Kasumi-1 (cell line): ENCODE data around the gene CSKMT.
A peak's percentile ranks its signal among the peaks of the same experiment; 100 is the strongest.
"Not testable (repeated sequence)": the region's sequence is repeated elsewhere in the genome, so short reads cannot be mapped to it uniquely, and the experiment has no call there.

Experiments
- DNase-seq, 2 experiments: peaks; one replicate each; lab custom pipeline; 2025; lab: John Stamatoyannopoulos, UW

CSKMT gene

DNA sequence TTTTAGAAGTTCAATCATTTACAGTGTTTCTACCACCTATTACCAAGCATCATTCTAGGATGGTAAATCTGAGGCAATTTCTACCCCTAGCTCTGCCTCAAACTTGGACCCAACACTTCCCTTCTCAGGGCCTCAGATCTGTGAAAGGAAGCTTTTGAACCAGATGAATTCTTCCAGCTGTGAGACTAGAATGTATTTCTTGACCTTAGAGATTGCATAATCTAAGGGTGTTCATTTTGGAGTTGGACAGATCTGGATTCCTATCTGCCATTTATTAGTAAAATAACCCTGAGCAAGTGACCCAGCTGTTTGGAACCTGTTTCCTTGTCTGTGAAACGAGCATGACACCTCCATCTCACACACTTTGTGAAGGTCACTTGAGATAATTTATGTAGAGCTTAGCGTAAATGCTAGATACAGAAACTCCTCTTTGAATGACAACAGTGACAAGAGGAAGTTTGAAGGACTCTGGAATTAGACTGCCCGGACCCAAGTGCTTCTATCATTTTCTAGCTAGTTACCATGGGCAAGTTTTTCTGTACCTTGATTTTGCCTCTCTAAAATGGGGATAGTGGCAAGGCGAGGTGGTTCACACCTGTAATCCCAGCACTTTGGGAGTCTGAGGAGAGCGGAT, 8.2 kb upstream of the CSKMT start:
- DNase-seq = no peak

GRCh38 chr11:62664405-62665074, 572 bp upstream of the CSKMT start:
- DNase-seq = peak; percentile 70 to 77

GRCh38 chr11:62665599-62666258, 617 bp downstream of the CSKMT start:
- DNase-seq = no peak

GRCh38 chr11:62666259-62666926, 1.3 kb downstream of the CSKMT start:
- no peak for DNase-seq

GRCh38 chr11:62667460-62667859, 2.3 kb downstream of the CSKMT start:
- DNase-seq = no peak

GRCh38 chr11:62669420-62670161, 4.5 kb downstream of the CSKMT start:
- DNase-seq = no peak

GRCh38 chr11:62671236-62671607, 6.1 kb downstream of the CSKMT start:
- DNase-seq = peak; percentile 79 to 85

DNA sequence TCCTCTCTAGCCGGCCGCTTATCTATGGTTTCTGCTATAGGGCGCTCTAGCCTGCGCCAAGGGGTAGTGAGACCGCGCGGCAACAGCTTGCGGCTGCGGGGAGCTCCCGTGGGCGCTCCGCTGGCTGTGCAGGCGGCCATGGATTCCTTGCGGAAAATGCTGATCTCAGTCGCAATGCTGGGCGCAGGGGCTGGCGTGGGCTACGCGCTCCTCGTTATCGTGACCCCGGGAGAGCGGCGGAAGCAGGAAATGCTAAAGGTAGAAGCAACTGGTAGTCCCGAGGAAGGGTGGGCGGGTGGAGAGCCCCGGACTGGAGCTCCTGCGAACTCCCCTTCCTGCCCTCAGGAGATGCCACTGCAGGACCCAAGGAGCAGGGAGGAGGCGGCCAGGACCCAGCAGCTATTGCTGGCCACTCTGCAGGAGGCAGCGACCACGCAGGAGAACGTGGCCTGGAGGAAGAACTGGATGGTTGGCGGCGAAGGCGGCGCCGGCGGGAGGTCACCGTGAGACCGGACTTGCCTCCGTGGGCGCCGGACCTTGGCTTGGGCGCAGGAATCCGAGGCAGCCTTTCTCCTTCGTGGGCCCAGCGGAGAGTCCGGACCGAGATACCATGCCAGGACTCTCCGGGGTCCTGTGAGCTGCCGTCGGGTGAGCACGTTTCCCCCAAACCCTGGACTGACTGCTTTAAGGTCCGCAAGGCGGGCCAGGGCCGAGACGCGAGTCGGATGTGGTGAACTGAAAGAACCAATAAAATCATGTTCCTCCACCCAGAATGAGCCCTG, 6.7 kb downstream of the CSKMT start, which contains the start of the genes LBHD1 and UQCC3:
Gene LBHD1, minus strand, starts transcription at position 660 of the 782 bp plus-strand sequence. CDS start 2,236 bp downstream, outside the sequence.
Gene UQCC3, plus strand, starts transcription at position 66 of the 782 bp plus-strand sequence. Its CDS starts 73 bp downstream, at position 139.
- peak; percentile 91 for DNase-seq

DNA sequence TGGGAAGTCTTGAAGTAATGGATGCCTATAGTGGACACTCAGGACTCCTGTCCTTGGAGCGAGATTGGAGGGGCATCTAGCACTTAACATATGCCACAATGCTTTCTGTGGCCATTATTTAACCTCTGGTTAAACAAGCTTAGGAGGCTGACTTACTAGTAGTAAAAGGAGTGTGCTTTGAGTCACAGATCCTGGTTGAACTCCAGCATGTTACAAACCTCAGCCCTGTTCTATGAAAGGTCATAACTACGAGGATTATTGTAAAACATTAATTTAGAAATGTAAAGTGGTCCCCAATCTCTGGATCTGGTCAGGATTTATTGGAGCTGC, 8.0 kb downstream of the CSKMT start:
- no peak for DNase-seq

GRCh38 chr11:62675415-62675814, 10.3 kb downstream of the CSKMT start:
- DNase-seq = not testable (repeated sequence)

DNA sequence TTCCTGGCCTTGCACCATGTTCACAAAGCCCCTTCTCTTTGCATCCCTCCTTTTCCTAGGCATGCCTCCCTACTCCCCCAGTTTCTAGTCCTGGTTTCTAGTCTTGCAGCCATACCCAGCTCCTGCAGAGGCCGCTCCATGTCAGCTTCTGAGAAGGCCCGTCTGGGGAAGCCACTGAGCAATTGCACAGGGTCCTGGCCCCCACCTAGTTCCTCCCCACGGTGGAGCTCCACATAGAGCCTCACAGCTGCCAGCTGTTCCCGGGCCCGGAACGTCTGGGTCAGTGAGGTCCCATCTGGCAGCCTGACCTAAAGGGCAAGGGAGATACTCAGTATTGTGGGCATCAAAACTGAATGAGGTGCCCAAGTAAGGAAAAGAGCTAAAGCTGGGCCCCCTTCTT, 11.6 kb downstream of the CSKMT start:
- DNase-seq = peak; percentile 15 to 23

- DNase-seq = no peak
Observed at GRCh38 chr11:62677156-62677555, 12.0 kb downstream of the CSKMT start.

- DNase-seq = no peak
Observed at GRCh38 chr11:62677714-62678113, 12.6 kb downstream of the CSKMT start.

GRCh38 chr11:62678433-62678769, 13.3 kb downstream of the CSKMT start:
- DNase-seq = no peak

GRCh38 chr11:62678770-62679696, 13.9 kb downstream of the CSKMT start, which contains the start of gene UBXN1:
Gene UBXN1, minus strand, starts transcription at chr11:62679073. Its CDS starts 150 bp downstream, at chr11:62678923.
- peak; percentile 89 to 93 for DNase-seq

DNA sequence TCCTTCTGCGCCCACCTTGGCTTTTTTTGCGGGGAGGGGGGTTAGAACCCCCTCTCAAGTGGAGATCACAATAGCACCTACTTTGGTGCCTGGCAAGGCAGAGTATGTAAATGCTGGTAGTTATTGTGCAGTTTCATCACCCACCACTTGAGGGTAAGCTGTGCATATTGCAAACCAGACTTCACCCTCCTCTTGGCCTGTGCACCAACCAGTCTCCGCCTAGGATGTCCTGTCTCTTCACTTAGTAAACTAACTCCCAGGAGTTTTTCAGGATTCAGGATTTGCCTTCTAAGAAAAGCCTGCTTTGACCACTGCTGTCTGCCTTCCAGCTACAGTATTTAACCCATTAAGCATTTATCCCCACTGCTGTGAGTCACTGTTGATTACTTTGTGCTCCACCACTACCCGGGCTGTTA, 15.7 kb downstream of the CSKMT start:
- peak; percentile 83 to 91 for DNase-seq

GRCh38 chr11:62682518-62682917, 17.4 kb downstream of the CSKMT start:
- no peak for DNase-seq

DNA sequence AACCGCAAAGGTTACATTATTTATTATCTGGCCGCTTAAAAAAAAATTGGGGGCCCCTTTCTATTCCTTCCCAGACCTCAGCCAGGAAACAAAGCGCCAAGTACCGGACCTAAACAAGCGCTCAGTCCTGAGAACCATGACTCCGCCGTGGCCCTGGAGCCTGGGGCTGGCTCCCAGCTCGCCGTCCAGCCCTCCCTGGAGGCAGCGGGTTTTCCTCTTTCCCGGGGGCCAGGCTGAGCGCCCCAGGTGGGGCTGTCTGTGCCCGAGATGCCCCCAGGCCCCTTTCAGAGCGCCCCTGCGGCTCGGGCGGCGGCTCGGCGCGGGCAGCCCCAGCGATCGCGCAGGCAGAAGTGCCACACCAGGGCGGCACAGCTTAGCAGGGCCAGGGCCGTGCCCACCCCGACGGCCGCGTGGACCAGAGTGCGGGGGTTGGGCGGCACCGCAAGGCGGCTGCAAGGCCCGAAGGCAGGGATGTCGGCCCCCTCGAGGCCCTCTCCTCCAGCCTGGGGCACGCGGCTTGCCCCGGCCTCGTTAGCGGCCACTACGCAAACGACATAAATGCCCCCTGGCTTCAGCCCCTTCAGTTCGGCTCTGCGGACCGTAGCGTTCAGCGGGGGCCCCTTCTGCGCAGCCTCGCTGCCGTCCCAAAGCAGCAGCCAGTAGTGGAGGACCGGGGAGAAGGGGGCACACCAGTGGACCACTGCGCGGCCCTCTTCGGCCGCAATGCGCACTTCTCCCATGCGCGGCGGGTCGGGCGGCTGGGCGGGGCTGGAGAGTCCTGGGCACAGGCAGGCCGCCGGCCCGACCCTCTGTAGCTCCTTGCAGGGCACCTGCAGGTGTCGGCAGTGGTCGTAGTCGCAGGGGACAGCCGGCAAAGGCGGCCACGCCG, 22.6 kb downstream of the CSKMT start:
- no peak for DNase-seq

DNA sequence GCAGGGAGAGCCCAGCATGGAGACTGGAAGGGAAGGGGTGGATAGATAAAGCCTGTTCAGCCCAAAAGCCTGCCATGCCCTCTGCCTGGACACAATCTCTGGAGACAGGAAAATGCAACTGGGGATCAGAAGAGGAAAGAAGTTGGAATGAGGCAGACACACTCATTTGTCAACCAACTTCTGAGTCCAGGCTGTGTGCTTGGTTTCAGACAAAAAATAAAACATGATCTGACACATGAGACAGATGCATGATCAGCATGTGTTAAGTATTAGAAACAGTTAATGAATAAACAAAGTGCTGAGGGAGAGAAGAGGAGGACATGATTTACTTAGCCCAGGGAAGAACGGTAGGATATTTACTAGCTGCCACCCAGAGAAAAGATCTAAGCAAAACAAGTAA, 23.4 kb downstream of the CSKMT start:
- no peak for DNase-seq
